Measurements from ENCODE around the gene FBXW4.

DNA sequence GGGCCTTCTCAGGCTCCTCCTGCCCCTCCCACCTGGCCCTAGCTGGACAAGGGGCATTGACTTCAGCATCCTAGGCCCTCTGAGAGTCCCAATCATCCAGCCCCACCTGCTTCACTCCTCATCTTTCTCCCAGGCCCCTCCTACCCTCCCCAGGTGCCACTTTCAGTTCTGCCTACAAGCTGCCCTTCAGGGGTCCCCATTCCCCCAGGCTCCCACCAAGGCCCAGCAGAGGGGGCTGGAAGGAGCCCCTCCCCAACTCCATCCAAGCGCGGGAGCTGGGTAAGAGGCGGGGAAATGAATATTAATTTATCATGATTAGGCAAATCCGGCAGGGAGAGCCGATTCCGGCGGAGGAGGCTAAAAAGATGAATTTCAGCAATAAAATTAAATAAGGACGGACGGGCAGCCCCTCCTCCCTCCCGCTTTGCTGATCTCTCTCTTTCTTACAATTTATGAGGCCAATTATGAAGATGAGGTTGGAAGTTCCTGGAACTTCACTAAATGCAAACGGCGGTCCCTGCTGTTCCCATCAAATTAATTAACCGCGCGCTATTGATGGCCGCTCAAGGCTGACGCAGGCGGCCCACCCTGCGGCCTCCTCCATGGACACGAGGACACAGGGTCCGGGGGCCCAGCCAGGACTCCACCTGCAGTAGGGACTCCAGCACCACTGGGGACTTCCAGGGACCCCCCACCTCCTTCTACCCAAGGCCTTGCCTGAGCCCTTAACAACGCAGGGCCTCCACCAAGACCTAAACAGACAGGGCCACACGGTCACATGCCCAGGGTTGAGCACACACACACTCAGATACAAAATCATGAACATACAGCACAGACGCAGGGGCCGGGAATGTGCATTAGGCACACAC lies 120.9 kb downstream of the FBXW4 start:
- TF ChIP-seq, protein P1, sequence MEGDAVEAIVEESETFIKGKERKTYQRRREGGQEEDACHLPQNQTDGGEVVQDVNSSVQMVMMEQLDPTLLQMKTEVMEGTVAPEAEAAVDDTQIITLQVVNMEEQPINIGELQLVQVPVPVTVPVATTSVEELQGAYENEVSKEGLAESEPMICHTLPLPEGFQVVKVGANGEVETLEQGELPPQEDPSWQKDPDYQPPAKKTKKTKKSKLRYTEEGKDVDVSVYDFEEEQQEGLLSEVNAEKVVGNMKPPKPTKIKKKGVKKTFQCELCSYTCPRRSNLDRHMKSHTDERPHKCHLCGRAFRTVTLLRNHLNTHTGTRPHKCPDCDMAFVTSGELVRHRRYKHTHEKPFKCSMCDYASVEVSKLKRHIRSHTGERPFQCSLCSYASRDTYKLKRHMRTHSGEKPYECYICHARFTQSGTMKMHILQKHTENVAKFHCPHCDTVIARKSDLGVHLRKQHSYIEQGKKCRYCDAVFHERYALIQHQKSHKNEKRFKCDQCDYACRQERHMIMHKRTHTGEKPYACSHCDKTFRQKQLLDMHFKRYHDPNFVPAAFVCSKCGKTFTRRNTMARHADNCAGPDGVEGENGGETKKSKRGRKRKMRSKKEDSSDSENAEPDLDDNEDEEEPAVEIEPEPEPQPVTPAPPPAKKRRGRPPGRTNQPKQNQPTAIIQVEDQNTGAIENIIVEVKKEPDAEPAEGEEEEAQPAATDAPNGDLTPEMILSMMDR (IDR thresholded peaks at IDR 0.05), result no peak
- no peak for TF ChIP-seq POLR2AphosphoS5 (IDR thresholded peaks at IDR 0.05)

Data from transverse colon (tissue), 4 donors.